ENCODE results near the gene AOPEP. TPM values are rescaled to one million over a fixed set of nuclear protein-coding genes. Genes with fewer than 3 reads are reported as not detected.

AOPEP gene
- total and polyA plus RNA-seq, 9 of the 15 experiments (the other 6 are each of a cell fraction or from before 2014, with no cell fraction given): 4.5 to 19.3 (median 13.5) TPM

GRCh38 chr9:95048225-95049087 lies 322.0 kb downstream of the AOPEP start (continued):
- no peak for TF ChIP-seq RREB1 (CRISPR knock-in tag; IDR thresholded peaks at IDR 0.05)
- no peak for TF ChIP-seq POLR2B (IDR thresholded peaks at IDR 0.05; ENCODE audit: low read depth, partially characterized antibody)
- no peak for TF ChIP-seq RNF2 (IDR thresholded peaks at IDR 0.05)
- TF ChIP-seq NRF1 (conservative IDR thresholded peaks at IDR 0.05 in 1 of 2, IDR thresholded peaks at IDR 0.05 in 1 of 2): peak; percentile 65 to 74
- TF ChIP-seq MCM3 (IDR thresholded peaks at IDR 0.05): no peak
- no peak for TF ChIP-seq ZNF696 (CRISPR knock-in tag; conservative IDR thresholded peaks at IDR 0.05)
- TF ChIP-seq ZNF121 (CRISPR knock-in tag; conservative IDR thresholded peaks at IDR 0.05): no peak
- TF ChIP-seq SAFB2 (IDR thresholded peaks at IDR 0.05; ENCODE audit: borderline replicate concordance, low read depth, low read length, severe bottlenecking): no peak
- no peak for TF ChIP-seq RBM34 (IDR thresholded peaks at IDR 0.05; ENCODE audit: borderline replicate concordance, insufficient read depth, low read length)
- TF ChIP-seq RBFOX2 (IDR thresholded peaks at IDR 0.05; ENCODE audit: low read depth, low read length): peak; percentile 67
- TF ChIP-seq PRDM10 (IDR thresholded peaks at IDR 0.05; ENCODE audit: partially characterized antibody): no peak
- no peak for TF ChIP-seq GTF2B (IDR thresholded peaks at IDR 0.05; ENCODE audit: extremely low read depth, insufficient read length)
- no peak for TF ChIP-seq ZNF197 (CRISPR knock-in tag; IDR thresholded peaks at IDR 0.05; ENCODE audit: low read depth)
- no peak for TF ChIP-seq THRAP3 (IDR thresholded peaks at IDR 0.05; ENCODE audit: borderline replicate concordance)
- no peak for TF ChIP-seq KDM2B (CRISPR knock-in tag; IDR thresholded peaks at IDR 0.05)
- no peak for TF ChIP-seq ZNF408 (CRISPR knock-in tag; IDR thresholded peaks at IDR 0.05; ENCODE audit: low read depth)
- TF ChIP-seq TEAD1 (CRISPR knock-in tag; IDR thresholded peaks at IDR 0.05): peak in 1 of 2 experiments; percentile 54; a peak in 1 of 4 replicates
- no peak for TF ChIP-seq POLR2H (tag; IDR thresholded peaks at IDR 0.05; ENCODE audit: low read depth)

All from K562 (cell line).